G401 (cell line): ENCODE measurements around the gene CRB2. TPM values are rescaled to one million over a fixed set of nuclear protein-coding genes. Genes with fewer than 3 reads are reported as not detected.
"Not testable (repeated sequence)": the region's sequence is repeated elsewhere in the genome, so short reads cannot be mapped to it uniquely, and the experiment has no call there.

Experiments
- DNase-seq: peaks from one replicate; pipeline ENCODE4 v3.0.0-alpha.2; 2015; ENCODE audit warnings: low spot score
- in situ Hi-C: cut with HindIII; loops from 2 replicates; pipeline ENCODE4 v1.10.0; 2016; ENCODE audit warnings: low sequenced_read_pairs, mixed read lengths
- total RNA-seq: library from RNA; depleted of rRNA; stranded (reverse); fragments of >200 nt; shearing (Covaris generic); gene quantifications from 2 replicates; pipeline ENCODE4 v1.2.3, GENCODE V29; 2014

The CRB2 gene
- total RNA-seq, 1 experiment from 2014 or later: 18.7 TPM

DNA sequence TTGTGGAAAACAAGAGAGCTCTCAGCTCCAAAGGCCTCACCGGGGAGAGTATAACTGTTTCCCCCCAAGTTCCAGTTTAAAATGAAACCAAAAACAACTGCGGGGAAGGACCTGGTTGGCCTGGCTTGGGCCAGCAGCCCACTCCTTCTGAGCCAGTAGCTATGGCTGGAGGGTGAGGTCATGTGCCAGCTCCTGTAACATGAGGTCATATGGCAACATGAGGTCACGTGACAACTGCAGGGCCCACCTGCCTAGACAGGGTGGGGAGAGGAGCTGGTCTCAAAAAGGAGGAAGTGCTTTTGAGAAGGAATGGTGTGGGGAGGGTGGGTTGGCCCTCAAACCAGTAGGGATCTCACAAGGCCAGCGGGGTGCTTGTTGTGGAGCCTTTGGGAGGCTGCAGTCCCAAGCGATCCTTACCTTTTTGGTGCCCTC lies 29.3 kb upstream of the CRB2 start:
- no peak for DNase-seq
- in situ Hi-C loops: no loop called here

- DNase-seq: peak; percentile 38
- in situ Hi-C loops: no loop called here
Observed at GRCh38 chr9:123327697-123328100, 28.3 kb upstream of the CRB2 start.

- in situ Hi-C loops: no loop called here
- no peak for DNase-seq
Observed at GRCh38 chr9:123329329-123329955, 26.6 kb upstream of the CRB2 start.

GRCh38 chr9:123331346-123332060 lies 24.5 kb upstream of the CRB2 start:
- in situ Hi-C loops: no loop called here
- no peak for DNase-seq

DNA sequence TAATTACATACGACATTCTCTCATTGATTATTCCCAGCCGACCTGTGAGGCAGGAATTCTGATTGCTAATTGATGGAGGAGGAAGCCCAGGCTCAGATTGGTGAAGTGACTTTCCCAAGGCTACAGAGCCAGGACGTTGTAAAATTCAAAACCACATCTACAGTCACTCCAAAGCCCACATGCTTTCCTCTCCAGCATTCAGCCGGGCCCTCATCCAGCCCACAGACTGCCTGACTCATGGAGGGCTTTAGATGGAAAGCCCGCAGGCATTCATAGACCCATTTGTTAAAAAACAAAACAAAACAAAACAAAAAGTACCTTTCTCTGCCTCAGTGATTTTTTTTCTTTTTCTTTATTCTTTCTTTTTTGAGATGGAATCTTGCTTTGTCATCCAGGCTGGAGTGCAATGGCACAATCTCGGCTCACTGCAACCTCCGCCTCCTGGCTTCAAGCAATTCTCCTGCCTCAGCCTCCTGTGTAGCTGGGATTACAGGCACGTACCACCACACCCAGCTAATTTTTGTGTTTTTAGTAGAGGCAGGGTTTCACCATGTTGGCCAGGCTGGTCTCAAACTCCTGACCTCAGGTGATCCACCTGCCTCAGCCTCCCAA lies 22.8 kb upstream of the CRB2 start:
- DNase-seq, in situ Hi-C loops: not testable (repeated sequence)

- DNase-seq: no peak
- in situ Hi-C loops: no loop called here
Observed at GRCh38 chr9:123334639-123335038, 21.4 kb upstream of the CRB2 start.

DNA sequence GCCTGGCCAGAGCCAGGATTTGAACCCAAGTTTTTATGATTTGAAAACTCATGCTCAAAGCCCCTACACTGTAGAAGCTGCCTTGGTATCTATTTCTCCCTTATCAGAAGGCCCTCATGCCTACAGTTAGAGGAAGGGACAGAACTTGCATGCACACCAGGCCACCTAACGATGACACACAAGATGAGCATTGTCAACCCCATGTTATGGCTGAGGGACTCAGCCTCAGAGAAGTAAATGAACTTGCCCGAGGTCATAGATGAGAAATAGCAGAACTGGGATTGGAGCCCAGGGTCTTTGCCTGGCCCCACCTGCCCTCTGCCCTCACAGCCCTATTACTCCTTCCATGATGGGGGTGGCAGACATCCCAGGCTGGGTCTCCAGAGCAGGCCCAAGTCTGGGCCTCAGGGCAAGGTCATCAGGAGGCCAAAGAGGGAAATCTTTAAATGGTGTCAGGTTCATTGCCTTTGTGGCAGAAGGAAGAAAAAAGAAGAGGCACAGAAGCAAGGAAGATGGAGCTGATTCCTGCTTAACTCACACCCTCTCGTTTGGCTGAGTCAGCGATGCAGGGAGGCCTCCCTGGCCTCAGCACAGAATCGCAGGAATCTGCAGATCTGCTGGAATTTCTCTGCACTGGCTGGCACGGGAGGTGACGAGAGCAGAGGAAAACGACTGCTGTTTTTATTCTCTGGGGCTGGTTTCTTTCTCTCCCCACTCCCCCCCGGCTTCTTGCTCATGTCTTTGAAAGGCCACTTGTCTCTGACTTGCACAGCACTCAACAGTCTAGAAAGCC lies 20.6 kb upstream of the CRB2 start:
- in situ Hi-C loops: no loop called here

DNA sequence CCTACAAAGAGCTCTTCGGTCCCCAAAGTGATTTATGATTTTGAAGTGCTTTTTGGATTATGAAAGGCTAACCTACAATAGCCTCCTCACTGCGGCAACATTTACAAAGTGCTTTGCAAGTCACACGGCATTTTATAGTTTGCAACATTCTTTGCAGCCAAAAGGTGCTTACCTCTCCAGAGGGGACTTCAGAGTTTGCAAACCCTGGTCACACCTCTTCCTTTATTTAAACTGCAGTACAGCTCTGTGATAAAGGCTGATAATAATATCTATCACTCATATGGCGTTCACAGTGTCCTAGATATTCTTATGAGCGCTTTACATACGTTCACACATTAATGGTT lies 20.0 kb upstream of the CRB2 start:
- in situ Hi-C loops: no loop called here
- DNase-seq: no peak

More for the DNA sequence above, 20.6 kb upstream of the CRB2 start:
- no peak for DNase-seq

DNA sequence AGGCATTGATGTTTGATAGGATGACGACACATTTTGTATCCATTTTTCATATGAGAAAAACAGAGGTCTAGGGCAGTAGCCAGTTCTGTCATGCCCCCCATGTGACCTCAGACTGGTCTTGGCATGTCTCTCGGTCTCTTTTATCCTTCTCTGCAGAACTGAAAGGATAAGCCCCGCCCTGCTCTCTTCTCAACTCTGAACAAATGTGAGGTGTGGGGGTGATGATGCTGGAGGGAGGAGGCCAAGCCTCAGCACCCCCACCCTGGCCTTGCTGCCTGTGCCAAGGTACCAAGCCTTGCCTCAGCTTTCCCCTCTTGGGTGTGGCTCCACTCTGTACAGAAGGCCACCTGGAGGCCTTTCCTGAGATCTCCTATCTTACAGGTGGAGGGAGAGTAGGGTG lies 19.5 kb upstream of the CRB2 start:
- in situ Hi-C loops: no loop called here
- no peak for DNase-seq

GRCh38 chr9:123336959-123337358 lies 19.0 kb upstream of the CRB2 start:
- in situ Hi-C loops: no loop called here
- DNase-seq: no peak

GRCh38 chr9:123337971-123338370 lies 18.0 kb upstream of the CRB2 start:
- in situ Hi-C loops: no loop called here
- DNase-seq: no peak

DNA sequence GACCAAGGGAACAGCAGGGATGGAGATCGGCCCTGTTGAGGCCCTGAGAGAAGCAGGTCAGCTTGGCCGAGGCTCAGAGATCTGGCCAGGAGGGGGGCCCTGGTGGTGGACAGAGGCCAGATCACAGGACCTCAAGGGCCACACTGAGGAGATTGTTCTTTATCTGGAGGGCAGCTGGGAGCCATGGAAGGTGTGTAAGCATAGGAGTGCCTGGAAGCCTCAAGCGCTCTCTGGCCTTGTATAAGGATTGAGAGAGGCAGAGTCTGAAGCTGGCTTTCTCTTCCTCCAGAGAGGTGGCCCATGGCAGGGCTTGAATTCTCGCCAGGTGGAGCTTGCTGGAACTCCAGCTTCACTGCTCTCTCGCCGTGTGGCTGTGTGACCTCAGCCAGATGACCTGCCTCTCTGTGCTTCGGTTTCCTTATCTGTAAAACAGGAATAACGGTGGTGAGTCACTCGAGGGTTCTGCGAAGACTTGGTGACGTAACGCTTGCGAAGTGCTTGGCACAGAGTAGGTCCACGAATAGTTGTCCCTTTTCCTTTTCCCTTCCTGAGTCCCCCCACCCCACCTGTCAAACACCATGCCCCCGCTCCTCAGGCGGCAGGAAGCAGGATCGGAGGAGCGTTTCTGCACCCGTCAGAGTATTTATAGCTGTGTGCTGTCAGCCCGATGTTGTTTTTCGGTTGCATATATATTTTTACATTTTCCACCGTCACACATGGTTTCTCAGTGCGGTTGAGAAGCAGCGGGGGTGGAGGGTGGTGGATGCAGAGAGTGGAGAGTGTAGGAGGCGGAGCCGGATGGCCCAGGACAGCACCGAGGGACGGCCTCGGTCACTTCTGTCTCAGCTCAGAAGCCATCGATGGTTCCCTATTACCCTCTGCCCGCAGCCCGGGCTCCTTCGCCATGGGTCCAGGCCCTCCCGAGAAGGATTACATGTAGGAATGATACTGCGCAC lies 17.0 kb upstream of the CRB2 start:
- DNase-seq: no peak
- in situ Hi-C loops: no loop called here

- DNase-seq: no peak
- in situ Hi-C loops: no loop called here
Observed at GRCh38 chr9:123339666-123340510, 16.1 kb upstream of the CRB2 start.

- in situ Hi-C loops: no loop called here
- DNase-seq: no peak
Observed at GRCh38 chr9:123341816-123342215, 14.2 kb upstream of the CRB2 start.

- in situ Hi-C loops: no loop called here
- DNase-seq: no peak
Observed at GRCh38 chr9:123342247-123342646, 13.8 kb upstream of the CRB2 start.

GRCh38 chr9:123343443-123344191 lies 12.4 kb upstream of the CRB2 start:
- DNase-seq: no peak
- in situ Hi-C loops: no loop called here

DNA sequence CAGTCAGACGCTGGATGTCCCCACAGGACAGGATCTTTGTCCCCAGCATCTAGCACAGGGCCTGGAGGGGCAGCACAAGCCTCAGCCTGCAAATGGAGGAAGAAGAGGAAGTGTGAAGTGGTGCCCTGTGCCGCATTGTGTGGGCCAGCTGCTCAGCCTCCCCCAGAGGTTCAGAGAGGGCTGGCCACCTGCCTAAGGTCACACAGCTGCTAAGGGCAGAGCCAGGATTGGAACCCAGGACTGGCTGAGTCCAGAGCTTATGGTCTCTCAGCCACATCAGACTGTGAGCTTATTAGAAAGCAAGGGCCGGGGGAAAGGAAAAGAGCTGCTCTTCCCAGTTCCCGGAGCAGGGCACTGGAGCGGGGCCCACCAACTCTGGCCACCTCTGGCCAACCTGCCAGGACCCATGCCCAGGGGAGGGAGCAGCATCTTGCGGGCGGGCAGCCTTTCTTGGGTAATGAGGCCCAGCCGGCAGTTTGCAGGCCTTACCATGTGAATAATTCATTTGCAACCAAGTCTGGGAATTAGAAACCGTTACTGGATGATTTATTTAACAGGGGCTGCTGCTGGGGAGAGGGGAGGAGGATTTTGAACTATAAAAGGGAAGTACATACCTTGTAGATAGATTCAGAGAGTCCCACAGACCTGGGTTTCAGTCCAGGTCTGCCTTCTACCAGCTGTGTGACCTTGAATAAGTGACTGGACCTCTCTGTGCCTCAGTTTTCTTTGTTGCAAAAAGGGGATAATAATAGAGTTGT lies 11.6 kb upstream of the CRB2 start:
- no peak for DNase-seq
- in situ Hi-C loops: no loop called here
